AG04449 (cell line): ENCODE data around the gene SH3D19.
"Not testable (repeated sequence)": the region's sequence is repeated elsewhere in the genome, so short reads cannot be mapped to it uniquely, and the experiment has no call there.

ENCODE experiments used
- CTCF ChIA-PET: fragments of 350-600 bp; formaldehyde crosslinking; extraction: SDS; loops from one replicate; lab custom pipeline; 2021; ENCODE audit warnings: antibody characterized with exemption; lab: Yijun Ruan, JAX
- POLR2A ChIA-PET: fragments of 400-600, 350-600 bp; formaldehyde crosslinking; extraction: SDS; loops from one replicate; lab custom pipeline; 2020; ENCODE audit warnings: antibody characterized with exemption, inconsistent platforms; lab: Yijun Ruan, JAX
- DNase-seq: peaks from one replicate; pipeline ENCODE4 v3.0.0-alpha.2; 2010; ENCODE audit warnings: low read depth, low spot score
- H3K4me3 ChIP-seq: 2 replicates; pipeline ENCODE4 v1.5.1; 2011; ENCODE audit warnings: low read depth, mild to moderate bottlenecking, control low read depth, low read length
- TF ChIP-seq, protein P1 (sequence below): IDR thresholded peaks from one replicate; pipeline ENCODE4 v1.5.1; 2011; ENCODE audit warnings: mild to moderate bottlenecking, moderate library complexity, low read length, control low read depth, inconsistent platforms; ENCODE audit not compliant: insufficient read depth; ENCODE audit errors: missing control alignments

The SH3D19 gene

GRCh38 chr4:151257704-151258103 is 67.7 kb downstream of the SH3D19 start:
- H3K4me3 ChIP-seq: no peak overlapping the region
- ChIA-PET POLR2A (no interaction called here), CTCF (no interaction called here)
- TF ChIP-seq, protein P1, sequence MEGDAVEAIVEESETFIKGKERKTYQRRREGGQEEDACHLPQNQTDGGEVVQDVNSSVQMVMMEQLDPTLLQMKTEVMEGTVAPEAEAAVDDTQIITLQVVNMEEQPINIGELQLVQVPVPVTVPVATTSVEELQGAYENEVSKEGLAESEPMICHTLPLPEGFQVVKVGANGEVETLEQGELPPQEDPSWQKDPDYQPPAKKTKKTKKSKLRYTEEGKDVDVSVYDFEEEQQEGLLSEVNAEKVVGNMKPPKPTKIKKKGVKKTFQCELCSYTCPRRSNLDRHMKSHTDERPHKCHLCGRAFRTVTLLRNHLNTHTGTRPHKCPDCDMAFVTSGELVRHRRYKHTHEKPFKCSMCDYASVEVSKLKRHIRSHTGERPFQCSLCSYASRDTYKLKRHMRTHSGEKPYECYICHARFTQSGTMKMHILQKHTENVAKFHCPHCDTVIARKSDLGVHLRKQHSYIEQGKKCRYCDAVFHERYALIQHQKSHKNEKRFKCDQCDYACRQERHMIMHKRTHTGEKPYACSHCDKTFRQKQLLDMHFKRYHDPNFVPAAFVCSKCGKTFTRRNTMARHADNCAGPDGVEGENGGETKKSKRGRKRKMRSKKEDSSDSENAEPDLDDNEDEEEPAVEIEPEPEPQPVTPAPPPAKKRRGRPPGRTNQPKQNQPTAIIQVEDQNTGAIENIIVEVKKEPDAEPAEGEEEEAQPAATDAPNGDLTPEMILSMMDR: no peak
- no peak for DNase-seq

DNA sequence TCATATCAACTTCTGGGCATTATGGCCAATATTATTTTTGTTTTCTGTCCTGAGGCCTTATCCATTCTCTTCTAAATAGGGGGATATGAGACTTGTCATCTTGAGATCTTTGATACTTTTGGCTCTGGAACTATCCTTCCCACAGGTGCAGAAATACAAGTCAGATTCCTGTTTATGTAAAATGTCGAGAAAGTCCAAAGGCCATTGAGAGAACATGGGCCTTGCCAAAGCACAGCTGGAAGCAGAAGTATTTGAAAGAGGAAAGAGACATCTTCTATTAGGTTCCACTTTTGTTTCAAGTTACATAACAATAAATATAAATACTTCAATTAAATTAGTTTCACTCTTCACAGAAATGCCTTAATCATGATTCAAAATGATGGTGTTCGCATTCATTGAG is 69.3 kb downstream of the SH3D19 start:
- TF ChIP-seq, protein P1: no peak
- no peak overlapping the region for H3K4me3 ChIP-seq
- ChIA-PET POLR2A (no interaction called here), CTCF (no interaction called here)
- no peak for DNase-seq

DNA sequence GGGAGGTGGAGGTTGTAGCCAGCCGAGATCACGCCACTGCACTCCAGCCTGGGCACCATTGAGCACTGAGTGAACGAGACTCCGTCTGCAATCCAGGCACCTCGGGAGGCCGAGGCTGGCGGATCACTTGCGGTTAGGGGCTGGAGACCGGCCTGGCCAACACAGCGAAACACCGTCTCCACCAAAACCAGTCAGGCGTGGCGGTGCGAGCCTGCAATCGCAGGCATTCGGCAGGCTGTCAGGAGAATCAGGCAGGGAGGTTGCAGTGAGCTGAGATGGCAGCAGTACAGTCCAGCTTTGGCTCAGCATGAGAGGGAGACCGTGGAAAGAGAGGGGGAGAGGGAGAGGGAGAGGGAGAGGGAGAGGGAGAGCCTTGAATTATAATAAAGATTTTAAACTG is 69.7 kb downstream of the SH3D19 start:
- H3K4me3 ChIP-seq, DNase-seq, POLR2A ChIA-PET, CTCF ChIA-PET: not testable (repeated sequence)

DNA sequence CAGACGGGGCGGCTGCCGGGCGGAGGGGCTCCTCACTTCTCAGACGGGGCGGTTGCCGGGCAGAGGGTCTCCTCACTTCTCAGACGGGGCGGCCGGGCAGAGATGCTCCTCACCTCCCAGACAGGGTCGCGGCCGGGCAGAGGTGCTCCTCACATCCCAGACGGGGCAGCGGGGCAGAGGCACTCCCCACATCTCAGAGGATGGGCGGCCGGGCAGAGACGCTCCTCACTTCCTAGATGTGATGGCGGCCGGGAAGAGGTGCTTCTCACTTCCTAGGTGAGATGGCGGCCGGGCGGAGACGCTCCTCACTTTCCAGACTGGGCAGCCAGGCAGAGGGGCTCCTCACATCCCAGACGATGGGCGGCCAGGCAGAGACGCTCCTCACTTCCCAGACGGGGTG is 70.2 kb downstream of the SH3D19 start:
- CTCF ChIA-PET, POLR2A ChIA-PET, DNase-seq, H3K4me3 ChIP-seq: not testable (repeated sequence)

GRCh38 chr4:151251603-151252304 is 73.7 kb downstream of the SH3D19 start:
- TF ChIP-seq, protein P1: no peak
- DNase-seq: no peak
- no peak overlapping the region for H3K4me3 ChIP-seq
- ChIA-PET CTCF (interaction anchor here (1.4 to 1.5 kb wide), 2 partner anchors 25 to 134 kb away, joined by 3 to 5 read pairs; partner anchors contain the start of gene PRSS48), POLR2A (no interaction called here)

DNA sequence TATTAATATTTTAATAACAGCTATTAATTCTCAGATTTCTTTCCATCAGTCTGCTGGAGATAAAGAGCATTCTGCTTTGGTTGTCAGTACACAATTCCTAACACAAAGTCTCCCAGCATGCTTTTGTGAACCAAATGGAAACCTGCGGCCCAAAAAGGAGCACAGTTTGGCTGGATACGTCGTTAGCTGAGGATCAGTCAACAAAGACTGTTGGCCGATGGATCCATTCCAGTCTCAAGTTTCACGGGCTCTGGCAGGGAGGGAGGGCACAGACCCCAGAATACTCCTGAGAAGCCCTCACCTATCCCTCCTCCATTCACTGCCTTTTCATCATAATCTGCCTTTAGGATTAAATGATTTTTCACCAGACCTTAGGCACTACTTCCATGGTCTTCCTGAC is 74.7 kb downstream of the SH3D19 start:
- ChIA-PET POLR2A (no interaction called here), CTCF (interaction anchor here (0.8 to 1.5 kb wide), 2 partner anchors 41 to 133 kb away, joined by 3 to 5 read pairs; no protein-coding TSS in a partner anchor)
- TF ChIP-seq, protein P1: no peak
- DNase-seq: no peak
- H3K4me3 ChIP-seq: no peak overlapping the region

DNA sequence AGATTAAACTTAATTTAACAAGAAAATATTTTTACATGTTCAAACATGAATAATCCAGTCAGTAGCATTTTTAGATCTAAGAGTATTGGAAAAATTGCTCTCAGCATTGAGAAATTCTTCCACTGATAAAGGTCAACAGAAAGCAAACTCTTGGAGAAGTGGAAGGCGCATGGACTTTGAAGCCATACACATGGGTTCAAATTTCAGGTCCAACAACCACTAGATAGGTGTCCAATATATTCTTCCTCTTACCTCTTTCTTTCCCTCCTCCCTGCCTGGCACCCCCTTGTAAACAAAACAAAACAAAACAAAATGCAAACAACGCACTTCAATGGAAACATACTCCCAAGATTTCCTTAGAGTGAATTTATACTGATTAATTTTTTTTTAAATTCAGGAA is 76.9 kb downstream of the SH3D19 start:
- ChIA-PET POLR2A (no interaction called here), CTCF (no interaction called here)
- TF ChIP-seq, protein P1: no peak
- DNase-seq: no peak
- no peak overlapping the region for H3K4me3 ChIP-seq
